K562 (cell line): ENCODE data around the gene DUSP3. TPM values are rescaled to one million over a fixed set of nuclear protein-coding genes. Genes with fewer than 3 reads are reported as not detected.

ENCODE experiments used
- ATAC-seq: fragments of 200-7000 bp; cut with Tn5 transposase; 3 replicates; pipeline ENCODE4 v1.9.1; 2020; ENCODE audit warnings: moderate library complexity
- BruUV-seq: library from RNA; stranded (reverse); fragments of 400-500 nt; replicated peaks from 2 replicates; lab custom pipeline; 2021; lab: Mats Ljungman, UMichigan
- CTCF ChIA-PET: fragments of 300-600 bp; formaldehyde crosslinking; extraction: SDS; loops from one replicate; lab custom pipeline; 2021; ENCODE audit warnings: low intra/inter-chr PET ratio; lab: Yijun Ruan, JAX
- POLR2A ChIA-PET: fragments of 300-600, 350-650 bp; sonication (Branson Sonifier 250); formaldehyde crosslinking; extraction: SDS; loops from one replicate; lab custom pipeline; 2021; ENCODE audit warnings: antibody characterized with exemption, inconsistent platforms; lab: Yijun Ruan, JAX
- DNase-seq, 4 experiments: peaks; one replicate each; pipeline versions ENCODE4 v3.0.0 to v3.0.0-alpha.2; 2011 to 2018; ENCODE audit warnings: low spot score in 3 of 4, mixed read lengths in 3 of 4; ENCODE audit errors: extremely low read depth in 1 of 4
- FAIRE-seq: peaks from 2 replicates; lab custom pipeline; 2011; peaks lifted over from hg19 to GRCh38; lab: Jason Lieb, UNC
- H2AFZ ChIP-seq: 2 replicates; pipeline ENCODE4 v1.6.0; 2011; ENCODE audit warnings: low read depth, low read length, control low read depth, inconsistent platforms
- H3K27ac ChIP-seq: fragments of 200-600 bp; 3 replicates; pipeline ENCODE4 v1.8.0; 2011; ENCODE audit warnings: low read depth, mild to moderate bottlenecking, control low read depth, inconsistent platforms, low read length, moderate library complexity, mixed read lengths; ENCODE audit errors: extremely low read depth
- H3K27me3 ChIP-seq, 2 experiments: fragments of 300-600 bp in 1 of 2; 2 replicates in 1 of 2; 3 replicates in 1 of 2; pipeline versions ENCODE4 v1.6.0 to v1.8.0; 2011; ENCODE audit warnings: inconsistent platforms in 2 of 2, low read length in 2 of 2, mild to moderate bottlenecking in 1 of 2, mixed read lengths in 1 of 2, moderate library complexity in 1 of 2; ENCODE audit not compliant: control insufficient read depth in 2 of 2, insufficient read depth in 2 of 2
- H3K36me3 ChIP-seq: fragments of 300-600 bp; 3 replicates; pipeline ENCODE4 v1.8.0; 2011; ENCODE audit warnings: mild to moderate bottlenecking, low read length, inconsistent platforms; ENCODE audit not compliant: control insufficient read depth, insufficient read depth
- H3K4me1 ChIP-seq, 2 experiments: fragments of 200-600 bp in 1 of 2; replicated peaks in 1 of 2; 2 replicates in 1 of 2; 3 replicates in 1 of 2; pipeline versions ENCODE4 v1.5.1 to v1.8.0; 2011; ENCODE audit warnings: inconsistent platforms in 2 of 2, low read length in 2 of 2, mild to moderate bottlenecking in 1 of 2, mixed read lengths in 1 of 2, moderate library complexity in 1 of 2; ENCODE audit not compliant: control insufficient read depth in 2 of 2, insufficient read depth in 2 of 2
- H3K4me2 ChIP-seq: 2 replicates; pipeline ENCODE4 v1.6.1; 2011; ENCODE audit warnings: low read length, control low read depth, inconsistent platforms, mixed read lengths; ENCODE audit not compliant: insufficient read depth
- H3K4me3 ChIP-seq: fragments of 200-600 bp; sonication (generic), shearing (Covaris generic); 2 replicates; pipeline ENCODE4 v1.5.1; 2016; ENCODE audit warnings: control low read depth, inconsistent platforms
- H3K79me2 ChIP-seq: fragments of 200-600 bp; 3 replicates; pipeline ENCODE4 v1.8.0; 2011; ENCODE audit warnings: low read length, inconsistent platforms; ENCODE audit not compliant: control insufficient read depth, insufficient read depth
- H3K9ac ChIP-seq, 2 experiments: 2 replicates each; pipeline versions ENCODE4 v1.6.0 to v1.6.1; 2011; ENCODE audit warnings: low read depth in 2 of 2, low read length in 2 of 2, control low read depth in 1 of 2, inconsistent platforms in 1 of 2, mild to moderate bottlenecking in 1 of 2, mixed read lengths in 1 of 2; ENCODE audit not compliant: insufficient read depth in 1 of 2
- H3K9me1 ChIP-seq: one replicate; pipeline ENCODE4 v1.6.0; 2011; ENCODE audit warnings: inconsistent platforms, mild to moderate bottlenecking, low read length, moderate library complexity; ENCODE audit not compliant: control insufficient read depth, insufficient read depth
- H3K9me3 ChIP-seq: replicated peaks from 2 replicates; pipeline ENCODE4 v1.5.1; 2011; ENCODE audit warnings: low read depth, low read length, inconsistent platforms; ENCODE audit not compliant: control insufficient read depth, insufficient read depth
- H4K20me1 ChIP-seq: replicated peaks from 2 replicates; pipeline ENCODE4 v1.6.1; 2011; ENCODE audit warnings: low read length, inconsistent platforms, mixed read lengths; ENCODE audit not compliant: control insufficient read depth, insufficient read depth
- ARNT ChIP-seq, 2 experiments: fragments of 450-650 bp; IDR thresholded peaks; 2 replicates each; pipeline ENCODE4 v1.6.1; 2016; ENCODE audit warnings: mild to moderate bottlenecking in 1 of 2
- ERF ChIP-seq: fragments of 450-650 bp; formaldehyde crosslinking; IDR thresholded peaks from 2 replicates; pipeline ENCODE4 v1.4.0; 2020; ENCODE audit warnings: mild to moderate bottlenecking, mixed read lengths
- SIRT6 ChIP-seq: IDR thresholded peaks from one replicate; pipeline ENCODE4 v1.6.1; 2012; ENCODE audit warnings: low read depth, mild to moderate bottlenecking, control low read depth, inconsistent platforms, low read length, moderate library complexity
- SPI1 ChIP-seq: IDR thresholded peaks from 2 replicates; pipeline ENCODE4 v1.6.1; 2011; ENCODE audit warnings: low read depth, low read length, control low read depth, borderline replicate concordance
- ZNF717 ChIP-seq: fragments of 250-450 bp; sonication (Bioruptor Pico); IDR thresholded peaks from 2 replicates; pipeline ENCODE4 v1.5.0; 2021
- WGBS: fragments of 100-300 bp; shearing (Covaris generic); methylation state at CpG from one replicate; pipeline ENCODE4 v1.1.6; 2016; ENCODE audit warnings: low coverage, mixed read lengths; ENCODE audit not compliant: insufficient coverage; ENCODE audit errors: missing lambda C conversion rate; 5-methylcytosine and 5-hydroxymethylcytosine counted together
- in situ Hi-C: fragments of 300-500 bp; cut with MboI; formaldehyde crosslinking; loops from 4 replicates; pipeline ENCODE4 v1.15.0; 2018; ENCODE audit warnings: inconsistent platforms, mixed read lengths
- intact Hi-C: fragments of 100-400 bp; cut with micrococcal nuclease; formaldehyde crosslinking; loops from 2 replicates; pipeline ENCODE4 v1.14.2; 2022
- polyA plus RNA-seq, 8 experiments: library from polyadenylated mRNA; depleted of rRNA in 4 of 8; stranded (reverse) in 5 of 8; unstranded in 3 of 8; fragments of >200 nt; fragmentation: Nextera tagmentation in 2 of 8; fragmentation: Illumina TruSeq in 1 of 8; extraction: Ambion mirVana in 2 of 8; extraction: Trizol in 1 of 8; gene quantifications; 2 replicates each; pipeline versions ENCODE4 v1.2.1 to v1.2.3, GENCODE V29; 2011 to 2014; ENCODE audit warnings: inconsistent platforms in 1 of 8, missing spikeins in 1 of 8
- total RNA-seq, 7 experiments: library from RNA; depleted of rRNA in 6 of 7; stranded (reverse); fragments of >200 nt in 6 of 7; fragmentation: Illumina TruSeq in 2 of 7; extraction: Trizol in 2 of 7; gene quantifications; 2 replicates each; pipeline versions ENCODE4 v1.2.1 to v1.2.3, GENCODE V29; 2011 to 2021; ENCODE audit warnings: low replicate concordance in 1 of 7
- TF ChIP-seq, protein P1 (sequence below), 2 experiments: fragments of 200-800 bp in 1 of 2; sonication (Bioruptor generic) in 1 of 2; sonication (generic) in 1 of 2; formaldehyde crosslinking in 1 of 2; IDR thresholded peaks in 1 of 2; conservative IDR thresholded peaks in 1 of 2; 2 replicates each; pipeline versions ENCODE4 v1.5.0 to v1.6.1; 2016 to 2020; ENCODE audit warnings: missing compliant biosample characterization in 1 of 2, missing genetic modification characterization in 1 of 2, missing genetic modification reagents in 1 of 2

DUSP3 gene
- total and polyA plus RNA-seq, 9 of the 15 experiments (the other 6 are each of a cell fraction or from before 2014, with no cell fraction given) = 4.1 to 19.8 (median 12.3) TPM

DNA sequence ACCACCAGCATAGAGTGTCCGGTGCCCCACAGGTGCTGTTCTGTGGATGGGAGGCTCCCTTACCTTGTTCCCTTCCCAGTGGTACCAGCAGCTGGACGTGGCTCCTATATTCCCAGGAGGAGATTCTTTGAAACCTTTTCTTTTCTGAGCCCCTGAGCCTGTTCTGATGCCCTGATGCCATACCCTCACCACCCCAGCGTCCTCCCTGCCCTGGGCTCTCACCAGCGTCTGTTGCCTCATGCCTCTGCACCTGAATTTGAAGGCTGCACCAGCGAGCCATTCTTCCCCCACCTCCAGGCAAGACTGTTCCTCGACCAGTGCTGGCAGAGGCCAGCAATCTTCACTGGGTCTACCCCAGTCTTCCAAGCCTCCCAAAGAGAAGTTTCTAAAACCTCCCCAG, 20.7 kb downstream of the DUSP3 start (continued):
- TF ChIP-seq, protein P1, sequence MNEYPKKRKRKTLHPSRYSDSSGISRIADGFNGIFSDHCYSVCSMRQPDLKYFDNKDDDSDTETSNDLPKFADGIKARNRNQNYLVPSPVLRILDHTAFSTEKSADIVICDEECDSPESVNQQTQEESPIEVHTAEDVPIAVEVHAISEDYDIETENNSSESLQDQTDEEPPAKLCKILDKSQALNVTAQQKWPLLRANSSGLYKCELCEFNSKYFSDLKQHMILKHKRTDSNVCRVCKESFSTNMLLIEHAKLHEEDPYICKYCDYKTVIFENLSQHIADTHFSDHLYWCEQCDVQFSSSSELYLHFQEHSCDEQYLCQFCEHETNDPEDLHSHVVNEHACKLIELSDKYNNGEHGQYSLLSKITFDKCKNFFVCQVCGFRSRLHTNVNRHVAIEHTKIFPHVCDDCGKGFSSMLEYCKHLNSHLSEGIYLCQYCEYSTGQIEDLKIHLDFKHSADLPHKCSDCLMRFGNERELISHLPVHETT (CRISPR knock-in tag; conservative IDR thresholded peaks at IDR 0.05 in 1 of 2, IDR thresholded peaks at IDR 0.05 in 1 of 2) = no peak
- TF ChIP-seq ZNF717 = no peak

DNA sequence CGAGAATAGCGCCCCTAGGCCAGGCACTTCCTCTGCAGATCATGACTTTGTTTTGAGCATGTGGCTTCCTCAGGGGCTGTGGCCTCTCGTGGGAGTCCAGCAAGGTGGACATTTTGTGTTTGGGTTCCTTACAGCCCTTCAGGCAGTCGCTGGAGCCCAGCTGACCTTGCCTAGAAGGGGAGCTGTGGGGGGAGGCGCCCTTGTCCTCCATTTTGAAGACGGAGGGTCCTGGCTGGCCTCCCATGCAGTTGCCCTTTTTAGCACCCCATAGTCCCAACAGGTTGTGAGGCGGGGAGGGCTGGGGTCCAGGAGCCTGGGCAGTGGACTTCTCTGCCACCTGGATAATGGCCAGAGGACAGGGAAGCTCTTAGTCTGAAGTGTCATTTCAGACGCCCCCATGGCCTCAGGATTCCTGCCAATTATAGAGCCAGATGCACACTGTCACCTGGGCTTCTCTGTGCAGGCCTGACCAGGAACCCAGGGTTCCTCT, 21.6 kb downstream of the DUSP3 start:
- no peaks in the 10 kb centered on the region for H3K36me3 ChIP-seq
- TF ChIP-seq SPI1 = 0 out of 2 replicates have a peak, but pooled peaks have one; percentile 19
- no peak for TF ChIP-seq SIRT6
- TF ChIP-seq ERF (CRISPR knock-in tag) = no peak
- TF ChIP-seq ARNT (IDR thresholded peaks at IDR 0.05) = no peak
- in situ Hi-C loops = no loop called here
- no peak overlapping the region for H3K4me2 ChIP-seq
- H3K9me3 ChIP-seq = no peaks in the 10 kb centered on the region
- ATAC-seq (no peak), DNase-seq (no peak), FAIRE-seq (no peak)
- H3K79me2 ChIP-seq = no peaks in the 10 kb centered on the region
- peaks cover 0 to 12% of the 10 kb centered on the region in 2 experiments; a peak in 2 of 5 replicates for H3K4me1 ChIP-seq
- 6% methylated on average over 8 of the region's 8 CpGs for WGBS
- H3K4me3 ChIP-seq = no peak overlapping the region
- peaks cover 3% of the 10 kb centered on the region; the same call in 1 of the 2 replicates for H4K20me1 ChIP-seq
- peaks cover 28 to 68% of the 10 kb centered on the region in 2 experiments; a peak in 4 of 5 replicates for H3K27me3 ChIP-seq
- H2AFZ ChIP-seq = no peak overlapping the region
- no peak overlapping the region for H3K9ac ChIP-seq
- BruUV-seq = no TSS peak
- intact Hi-C loops = no loop called here
- H3K9me1 ChIP-seq = no peaks in the 10 kb centered on the region
- CTCF ChIA-PET = interaction anchor here (0.6 to 11.2 kb wide), 3 partner anchors 63 to 363 kb away, joined by 3 to 310 read pairs (median 3); no protein-coding TSS in a partner anchor
- H3K27ac ChIP-seq = no peak overlapping the region
- POLR2A ChIA-PET = interaction anchor here (0.5 to 1.6 kb wide), 5 partner anchors 21 to 73 kb away, joined by 3 to 5 read pairs (median 4); no protein-coding TSS in a partner anchor
